Ovary (tissue), 3 donors: ENCODE data around the gene GTF2IRD1.

Experiments used
- CTCF ChIP-seq, 3 donors: fragments of 450-650 bp in 2 of 3; fragments of 200-600 bp in 1 of 3; IDR thresholded peaks; one replicate each; pipeline versions ENCODE4 v1.5.1 to v1.8.0; 2016 to 2022; ENCODE audit warnings: antibody characterized with exemption in 3 of 3, mild to moderate bottlenecking in 1 of 3
- EP300 ChIP-seq: sonication (generic); formaldehyde crosslinking; IDR thresholded peaks from one replicate; pipeline ENCODE4 v1.6.1; 2017; ENCODE audit warnings: antibody characterized with exemption
- POLR2A ChIP-seq: fragments of 450-650 bp; IDR thresholded peaks from one replicate; pipeline ENCODE4 v1.6.1; 2017; ENCODE audit warnings: antibody characterized with exemption, mild to moderate bottlenecking, moderate library complexity
- donor health status: DM: no; HTN: no; CAD: no.

GRCh38 chr7:74412056-74412455 is 41.6 kb upstream of the GTF2IRD1 start:
- no peak for TF ChIP-seq CTCF (IDR thresholded peaks at IDR 0.05)
- TF ChIP-seq EP300: no peak
- TF ChIP-seq POLR2A: no peak
